ENCODE results near the gene HCN4. TPM values are rescaled to one million over a fixed set of nuclear protein-coding genes. Genes with fewer than 3 reads are reported as not detected.

Gene HCN4
- total and polyA plus RNA-seq, 2 of the 8 experiments (the other 6 are each of a cell fraction or from before 2014, with no cell fraction given) = 3.7 to 8.5 TPM

DNA sequence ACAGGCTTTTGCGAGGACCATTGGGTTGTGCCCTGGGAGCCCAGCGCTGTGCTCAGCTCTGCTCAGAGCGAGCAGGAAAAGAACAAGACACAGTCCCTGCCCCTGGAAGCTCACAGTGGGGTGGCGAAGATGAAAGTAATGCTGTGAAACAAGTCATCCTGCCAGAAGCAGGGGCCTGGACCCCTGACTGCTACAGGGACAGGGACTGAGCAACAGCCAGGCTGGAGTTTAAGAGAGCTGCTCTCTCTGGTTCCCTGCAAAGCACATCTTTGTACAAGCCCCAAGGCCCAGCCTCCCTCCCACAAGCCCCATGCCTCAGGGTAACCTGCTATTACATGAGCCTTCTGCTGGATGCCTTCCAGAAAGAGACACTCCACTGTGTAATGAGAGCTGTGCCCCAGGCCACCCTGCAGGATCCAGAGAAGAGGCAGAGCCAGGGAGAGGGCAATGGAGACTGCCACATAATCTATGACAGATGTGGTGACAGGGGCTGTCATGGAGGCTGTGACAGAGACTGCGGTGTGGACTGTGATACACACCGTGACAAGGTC lies 7.1 kb upstream of the HCN4 start:
- Histone ChIP-seq H4K5ac (ENCODE audit: insufficient read length, low read depth, low read length) (no peak overlapping the region), H3K79me1 (ENCODE audit: low read depth, low read length) (no peaks in the 10 kb centered on the region), H3K4me3 (ENCODE audit: extremely low read depth in 1 of 4, insufficient read depth in 2 of 4, low read depth in 3 of 4, low read length in 4 of 4) (no peak overlapping the region), H4K8ac (ENCODE audit: extremely low read depth, insufficient read depth, low read length) (no peak overlapping the region), H4K20me1 (replicated peaks in 1 of 2; ENCODE audit: control insufficient read depth in 1 of 2, insufficient read depth in 2 of 2, low read length in 2 of 2) (no peaks in the 10 kb centered on the region), H2BK15ac (ENCODE audit: low read length) (peak overlapping the region; percentile 0; the same call in 1 of the 2 replicates), H3K27me3 (replicated peaks in 1 of 4; ENCODE audit: control insufficient read depth in 3 of 4, extremely low read depth in 1 of 4, insufficient read depth in 3 of 4, low read length in 3 of 4) (peaks cover 0 to 4% (median 3%) of the 10 kb centered on the region in 4 experiments; a peak in 5 of 7 replicates), H3K27ac (ENCODE audit: low read depth, low read length) (no peak overlapping the region), H3K23me2 (ENCODE audit: low read depth, low read length) (no peaks in the 10 kb centered on the region; the same call in 1 of the 2 replicates), H3K9me3 (ENCODE audit: insufficient read depth in 2 of 2, low read depth in 1 of 2, low read length in 1 of 2) (peaks cover 3 to 5% of the 10 kb centered on the region in 2 experiments; a peak in 1 of 4 replicates), H3K9ac (replicated peaks in 1 of 4; ENCODE audit: extremely low read depth in 1 of 4, low read depth in 3 of 4, low read length in 3 of 4) (no peak overlapping the region; a peak in 1 of 7 replicates), H3K23ac (ENCODE audit: insufficient read length) (no peak overlapping the region), H3K4ac (replicated peaks; ENCODE audit: insufficient read length, low read depth, low read length) (no peak overlapping the region), H3K56ac (replicated peaks; ENCODE audit: insufficient read length, low read depth, low read length) (no peak overlapping the region), H3K4me2 (ENCODE audit: insufficient read depth in 1 of 2, low read depth in 2 of 2, low read length in 2 of 2) (no peak overlapping the region), H3K79me2 (ENCODE audit: control insufficient read depth in 1 of 2, insufficient read depth in 2 of 2, low read length in 2 of 2) (no peaks in the 10 kb centered on the region), H3K4me1 (replicated peaks in 1 of 4; ENCODE audit: control insufficient read depth in 3 of 4, insufficient read depth in 4 of 4, low read length in 3 of 4) (peaks cover 5 to 26% (median 9%) of the 10 kb centered on the region in 4 experiments), H2AK5ac (ENCODE audit: low read depth, low read length) (0 out of 2 replicates have a peak overlapping the region, but pooled peaks have one; percentile 28), H2BK120ac (replicated peaks; ENCODE audit: low read depth, low read length) (no peak overlapping the region), H2AFZ (ENCODE audit: low read length) (no peak overlapping the region), H3K36me3 (ENCODE audit: control insufficient read depth in 2 of 4, insufficient read depth in 4 of 4, low read length in 3 of 4) (no peaks in the 10 kb centered on the region), H4K91ac (replicated peaks; ENCODE audit: insufficient read length, low read length) (peak overlapping the region; percentile 25), H2BK20ac (ENCODE audit: low read length) (peak overlapping the region; percentile 32; the same call in 1 of the 2 replicates), H2BK5ac (ENCODE audit: low read depth, low read length) (peak overlapping the region; percentile 1; the same call in 1 of the 2 replicates), H2BK12ac (ENCODE audit: low read depth, low read length) (peak overlapping the region; percentile 68; the same call in 1 of the 2 replicates), H3K14ac (ENCODE audit: insufficient read length) (no peak overlapping the region), H3K18ac (ENCODE audit: extremely low read depth, low read length) (no peak overlapping the region)
- FAIRE-seq = no peak
- ChIA-PET POLR2A (ENCODE audit: partially characterized antibody) (no interaction called here), CTCF (ENCODE audit: partially characterized antibody) (interaction anchor here (0.6 to 1.7 kb wide), 5 partner anchors 19 to 1075 kb away, joined by 3 to 4 read pairs (median 3); no protein-coding TSS in a partner anchor)
- WGBS, 2 experiments (ENCODE audit: extremely low coverage in 1 of 2, insufficient coverage in 1 of 2, insufficient read length in 1 of 2, insufficient replicate concordance in 2 of 2, low coverage in 1 of 2, low lambda C conversion rate in 2 of 2, missing lambda C conversion rate in 1 of 2) = 90% methylated on average over 6 of the region's 6 CpGs; no CpG with 5 or more reads in 1 of the 2 experiments
- TF ChIP-seq SUZ12 (IDR thresholded peaks at IDR 0.05; ENCODE audit: low read length) = no peak
- TF ChIP-seq GABPA (IDR thresholded peaks at IDR 0.05; ENCODE audit: borderline replicate concordance, insufficient read depth, low read length) = no peak
- TF ChIP-seq POU5F1 (IDR thresholded peaks at IDR 0.05; ENCODE audit: low read depth, low read length) = no peak
- no peak for TF ChIP-seq KDM5A (IDR thresholded peaks at IDR 0.05; ENCODE audit: low read length)
- TF ChIP-seq RFX5 (IDR thresholded peaks at IDR 0.05; ENCODE audit: borderline replicate concordance, low read depth, low read length) = no peak
- TF ChIP-seq KDM1A (IDR thresholded peaks at IDR 0.05; ENCODE audit: borderline replicate concordance, low read length) = no peak
- no peak for TF ChIP-seq EP300 (IDR thresholded peaks at IDR 0.05; ENCODE audit: borderline replicate concordance in 1 of 2, low read depth in 2 of 2, low read length in 2 of 2)
- no peak for TF ChIP-seq YY1 (IDR thresholded peaks at IDR 0.05; ENCODE audit: low read depth, low read length)
- no peak for TF ChIP-seq SAP30 (IDR thresholded peaks at IDR 0.05; ENCODE audit: insufficient read depth, insufficient replicate concordance, low read length)
- TF ChIP-seq CHD1 (IDR thresholded peaks at IDR 0.05; ENCODE audit: low read depth, low read length) = no peak
- no peak for TF ChIP-seq TAF7 (optimal IDR thresholded peaks at IDR 0.05; ENCODE audit: borderline replicate concordance, low read depth, low read length)
- no peak for DNase-seq (ENCODE audit: low read depth in 1 of 2, low spot score in 2 of 2)
